ENCODE data around the gene PTPRG.

Gene PTPRG

DNA sequence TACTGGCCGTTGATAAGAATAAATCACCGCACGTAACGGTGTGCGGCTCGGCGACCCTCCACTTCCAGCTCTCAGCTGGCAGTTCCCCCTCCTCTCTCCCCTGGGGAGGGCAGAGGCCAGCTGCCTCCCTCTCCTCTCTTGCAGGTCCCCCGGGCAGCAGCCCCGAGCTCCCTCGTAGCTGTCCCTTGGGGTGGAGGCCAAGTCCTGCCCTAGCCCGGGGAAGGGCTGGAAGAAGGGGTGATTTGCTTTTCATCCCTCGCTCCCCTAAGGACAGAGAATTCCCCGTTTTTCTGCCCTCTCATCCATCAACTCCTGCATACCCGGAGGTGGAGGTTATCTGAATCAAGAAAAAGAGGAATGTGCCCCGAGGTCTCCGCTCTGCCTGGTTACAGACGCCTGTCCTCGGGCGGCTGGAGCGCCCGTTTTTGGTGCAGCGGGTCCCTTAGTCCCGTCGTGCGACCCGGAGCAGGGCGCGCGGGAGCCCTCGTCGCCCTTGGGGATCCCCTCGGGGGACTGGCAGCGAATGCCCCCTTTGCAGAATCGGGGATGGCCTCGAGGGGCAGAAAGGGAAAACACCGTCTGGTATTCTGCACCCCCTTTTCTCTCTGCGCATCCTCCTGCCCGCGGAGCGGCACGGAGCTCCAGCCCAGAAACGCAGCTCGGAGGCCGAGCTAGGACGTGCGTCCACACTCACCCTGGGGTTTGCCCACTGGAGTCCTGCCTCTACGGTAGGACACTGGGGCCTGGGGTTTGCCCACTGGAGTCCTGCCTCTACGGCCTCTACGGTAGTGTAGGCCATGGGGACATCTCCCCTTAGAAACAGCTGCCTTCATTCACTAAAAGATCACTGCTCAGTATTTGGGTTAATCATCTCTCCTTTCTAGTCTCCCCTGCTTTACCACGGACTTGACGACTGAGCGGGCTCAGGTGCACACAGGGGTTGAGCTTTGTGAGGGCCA lies 2.2 kb downstream of the PTPRG start:
- DNase-seq: no peak

DNA sequence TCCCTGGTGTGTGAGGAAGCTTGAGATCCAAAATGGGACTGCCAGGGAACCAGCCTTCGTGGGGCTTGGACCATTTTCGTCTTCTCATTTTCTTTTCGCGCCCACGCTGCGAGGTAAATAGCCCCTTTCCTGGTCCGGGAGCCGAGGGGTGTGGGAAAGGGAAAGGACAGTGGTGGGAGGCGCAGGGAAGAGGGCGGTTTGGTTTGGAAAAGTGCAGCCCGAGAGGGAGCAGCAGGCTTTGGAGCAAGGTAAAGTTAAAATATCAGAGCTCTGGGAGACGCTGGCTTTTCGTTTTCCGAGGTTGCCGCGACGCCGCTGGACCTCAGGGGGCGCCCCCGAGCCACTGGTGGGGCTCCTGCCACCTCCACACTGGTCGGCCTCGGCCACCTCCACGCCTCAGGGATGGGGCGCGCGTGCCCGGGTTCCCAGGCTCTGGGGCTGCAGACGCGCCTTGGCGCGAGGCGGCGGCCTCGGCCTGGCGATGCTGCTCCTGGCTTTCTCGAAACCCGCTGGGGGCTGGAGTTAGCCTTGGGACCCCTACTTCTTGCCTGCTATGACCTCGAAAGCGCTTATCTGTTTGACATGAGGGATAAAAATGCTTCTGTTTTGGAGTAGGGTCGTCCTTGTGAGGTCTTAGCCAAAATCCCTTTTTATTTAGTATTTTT lies 3.2 kb downstream of the PTPRG start:
- no peak for DNase-seq

DNA sequence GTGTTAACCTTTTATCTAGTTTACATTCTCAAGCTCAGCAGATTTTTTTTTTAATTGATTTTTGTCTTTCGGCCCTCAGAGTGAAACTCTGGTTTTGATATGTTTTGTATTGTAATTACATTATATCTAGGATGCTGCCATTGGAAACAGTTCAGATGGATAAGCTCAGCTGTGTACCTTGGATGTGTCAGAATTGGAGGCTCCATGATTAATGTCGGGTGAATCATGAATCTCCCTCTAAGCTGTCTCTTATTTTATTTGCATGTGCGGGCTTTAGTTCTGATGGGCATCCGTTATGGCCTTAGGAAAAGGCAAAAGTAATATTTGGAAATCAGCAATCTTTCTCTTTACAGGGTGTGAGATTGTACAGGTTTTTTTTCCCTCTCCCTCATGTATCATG lies 4.2 kb downstream of the PTPRG start:
- DNase-seq: no peak

- no peak for DNase-seq
Observed at GRCh38 chr3:61568127-61568526, 6.8 kb downstream of the PTPRG start.

DNA sequence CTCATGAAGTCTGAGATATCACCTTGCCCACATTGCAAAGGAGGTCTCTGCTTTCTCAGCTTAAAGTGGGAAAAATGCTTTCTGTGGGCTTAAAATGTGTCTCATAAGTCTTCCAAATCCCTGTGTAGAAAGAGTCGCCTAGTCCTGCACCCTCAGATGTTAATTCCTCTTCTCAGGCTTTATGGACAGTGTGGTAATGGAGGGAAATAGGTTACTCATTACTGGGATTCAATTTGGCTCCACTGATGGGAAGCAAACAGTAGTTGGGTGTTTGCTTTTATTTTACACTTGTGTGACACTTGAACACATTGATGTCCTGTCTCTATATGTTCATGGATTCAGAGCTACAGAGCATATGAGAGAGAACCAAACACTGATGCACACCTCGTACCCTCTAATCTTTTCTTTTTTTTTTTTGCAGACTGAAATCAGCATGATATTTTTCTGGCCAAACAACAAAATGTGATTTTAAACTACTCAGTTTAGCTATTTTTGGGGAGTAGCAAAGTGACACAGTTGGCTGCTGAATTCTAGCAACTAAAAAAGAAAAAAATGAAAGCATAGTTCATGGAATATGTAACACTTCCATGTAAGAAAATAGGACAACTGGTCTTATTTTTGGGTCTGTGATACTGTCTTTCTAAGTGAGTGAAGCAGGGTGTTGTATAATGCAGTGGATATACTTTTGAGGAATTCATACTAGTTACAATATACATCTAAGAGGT lies 8.6 kb downstream of the PTPRG start:
- DNase-seq: no peak

DNA sequence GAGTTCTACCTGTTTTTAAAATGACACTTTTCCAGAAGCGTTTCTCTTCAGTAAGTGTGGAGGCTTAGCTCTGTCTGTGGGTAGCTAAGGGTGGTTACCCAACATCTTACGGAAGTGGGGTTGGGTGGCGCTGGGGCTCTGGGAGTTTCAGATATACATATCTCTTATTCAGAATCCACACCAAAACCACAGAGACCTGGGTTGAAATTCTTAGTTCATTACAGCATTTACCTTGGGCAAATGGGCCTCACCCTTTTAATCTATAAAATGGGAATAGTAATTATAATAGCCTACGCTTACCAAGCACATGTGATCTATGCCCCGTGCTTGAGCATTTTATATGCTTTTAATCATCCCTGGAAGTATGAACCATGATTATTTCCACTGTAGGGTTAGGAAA lies 9.4 kb downstream of the PTPRG start:
- DNase-seq: no peak

- no peak for DNase-seq
Observed at GRCh38 chr3:61571516-61572336, 10.4 kb downstream of the PTPRG start.

- no peak for DNase-seq
Observed at GRCh38 chr3:61572879-61573278, 11.5 kb downstream of the PTPRG start.

DNA sequence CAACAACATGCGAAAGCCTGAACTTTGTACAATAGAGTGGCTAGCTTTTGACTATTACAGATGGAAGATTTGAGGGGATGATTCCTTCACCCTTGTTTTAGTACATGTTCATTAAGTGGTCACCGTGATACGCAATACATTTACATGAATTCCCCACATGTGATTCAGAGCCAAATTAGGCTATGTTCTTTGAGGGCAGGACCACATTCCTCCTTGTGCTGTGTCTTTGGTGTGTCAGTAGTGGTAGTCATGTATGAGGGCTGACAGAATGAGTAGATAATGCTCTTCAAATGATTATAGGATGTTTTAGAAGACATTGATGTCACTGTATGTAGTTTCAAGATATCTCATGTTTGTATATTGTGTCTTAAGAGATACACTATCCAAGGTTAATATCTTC lies 12.1 kb downstream of the PTPRG start:
- DNase-seq: no peak

GRCh38 chr3:61574854-61575253 lies 13.5 kb downstream of the PTPRG start:
- DNase-seq: no peak

- DNase-seq: no peak
Observed at GRCh38 chr3:61575893-61576292, 14.5 kb downstream of the PTPRG start.

- no peak for DNase-seq
Observed at GRCh38 chr3:61577760-61578159, 16.4 kb downstream of the PTPRG start.

DNA sequence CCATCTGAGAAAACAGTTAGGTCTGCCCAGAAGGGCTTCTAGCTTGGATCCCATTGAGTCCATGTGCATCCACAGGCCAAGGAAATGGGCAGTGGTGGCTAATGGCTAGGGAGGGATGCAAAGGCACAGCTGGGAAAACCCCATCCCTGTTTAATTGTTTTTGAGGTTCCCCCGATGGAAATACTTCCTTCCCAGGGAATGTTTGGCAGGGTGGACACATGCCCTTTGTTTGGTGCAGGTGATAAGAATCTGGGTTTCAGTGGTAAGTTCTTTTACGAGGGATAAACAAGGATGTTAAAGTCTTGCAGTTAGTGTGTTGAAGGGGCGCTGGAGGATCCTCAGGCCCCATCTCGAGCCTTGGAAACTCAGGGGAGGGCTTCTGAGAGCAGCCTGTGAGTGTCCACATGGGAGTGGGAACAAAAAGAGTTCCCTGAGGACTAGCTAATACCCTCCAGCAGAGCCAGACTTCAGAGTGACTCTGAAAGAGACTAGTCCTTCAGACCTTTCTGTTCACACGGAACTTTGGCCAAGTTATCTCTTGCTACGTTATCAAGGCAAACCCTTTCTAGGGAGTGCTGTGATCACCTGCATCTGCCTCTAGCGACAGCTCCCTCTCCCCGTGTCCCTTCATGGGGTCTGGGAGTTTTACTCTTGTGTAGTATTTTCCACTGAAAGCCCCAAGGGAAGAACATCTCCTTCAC lies 17.4 kb downstream of the PTPRG start:
- DNase-seq: no peak

DNA sequence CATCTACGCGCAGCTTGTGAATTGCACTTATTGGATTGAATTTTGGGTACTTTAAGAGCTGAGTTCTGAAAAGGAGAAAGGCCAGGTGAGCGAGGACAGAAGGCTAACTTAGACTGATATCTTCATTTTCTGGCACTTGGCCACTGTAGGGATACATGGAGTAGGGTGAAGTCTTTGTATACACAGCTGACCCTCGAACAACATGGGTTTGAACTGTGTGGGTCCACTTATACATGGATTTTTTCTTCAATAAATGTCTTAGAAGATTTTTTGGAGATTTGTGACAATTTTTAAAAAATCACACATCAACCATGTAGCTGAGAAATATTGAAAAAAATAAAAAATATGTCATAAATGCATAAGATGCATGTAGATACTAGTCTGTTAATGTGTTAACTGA lies 18.3 kb downstream of the PTPRG start:
- no peak for DNase-seq

DNA sequence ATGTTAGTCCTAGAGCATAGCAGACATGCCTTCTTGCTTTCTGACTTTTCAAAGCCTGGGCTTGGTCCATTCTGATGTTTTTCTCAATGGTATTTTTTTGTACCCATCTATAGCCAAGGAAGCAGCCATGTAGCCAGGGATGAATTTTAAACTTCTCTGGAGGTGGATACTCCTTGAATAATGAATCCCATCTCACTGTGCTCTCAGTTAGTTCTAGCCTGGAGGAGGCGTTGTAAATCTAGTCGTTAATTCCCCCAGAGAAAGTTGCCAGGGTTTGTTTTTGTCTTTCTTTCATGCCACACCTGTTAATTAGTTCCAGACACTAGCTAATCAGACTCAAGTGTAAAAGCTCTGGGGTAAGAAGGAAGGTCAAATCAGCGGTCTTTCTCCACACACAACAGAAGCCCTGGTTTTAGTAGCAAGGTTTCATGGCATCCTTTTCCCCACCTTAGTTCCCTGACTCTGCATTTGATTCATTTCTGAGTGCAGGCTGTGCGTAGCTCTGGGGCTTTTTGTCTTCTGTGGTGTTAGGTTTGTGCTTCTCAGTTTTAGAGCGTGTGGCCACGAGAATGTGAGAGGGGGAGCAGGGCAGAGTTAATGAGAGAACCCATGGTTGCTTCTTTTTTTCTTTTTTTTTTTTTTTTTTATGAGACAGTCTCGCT lies 19.7 kb downstream of the PTPRG start:
- DNase-seq: no peak

DNA sequence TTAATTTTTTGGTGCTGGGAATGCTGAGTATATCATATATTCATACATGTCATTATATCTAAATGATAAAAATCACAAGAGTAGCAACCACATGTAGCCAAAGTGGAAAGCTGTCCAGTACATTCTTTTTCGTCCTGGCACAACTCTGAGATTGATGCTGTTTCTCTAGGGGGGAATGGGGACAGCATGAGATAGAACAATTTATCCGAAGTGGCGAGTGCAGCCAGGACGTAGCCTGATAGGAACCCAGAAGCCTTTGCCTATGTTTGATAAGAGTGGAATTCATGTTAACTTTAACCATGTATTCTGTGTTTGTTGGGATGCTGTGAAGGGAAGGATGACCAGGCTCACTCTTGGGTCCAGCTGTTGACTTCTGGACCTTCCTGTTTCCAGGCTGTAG lies 20.9 kb downstream of the PTPRG start:
- no peak for DNase-seq

DNA sequence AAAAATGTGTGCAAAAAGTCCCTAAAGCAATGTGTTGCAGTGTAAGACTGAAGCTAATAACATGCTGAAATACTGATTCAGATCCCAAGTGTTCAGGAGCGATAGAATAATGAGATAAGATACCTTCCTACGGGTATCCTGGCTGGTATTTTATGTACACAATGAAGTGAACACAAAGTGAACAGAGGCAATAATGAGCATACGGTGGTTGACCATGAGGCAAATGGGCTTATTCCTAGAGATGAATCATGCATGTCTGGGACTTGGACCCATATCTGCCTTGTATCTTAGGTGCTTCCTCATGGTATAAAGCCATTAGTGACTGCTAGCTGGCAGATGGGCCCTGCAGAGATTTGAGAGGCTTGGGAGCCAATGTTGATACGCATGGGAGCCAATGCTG lies 21.5 kb downstream of the PTPRG start:
- no peak for DNase-seq

DNA sequence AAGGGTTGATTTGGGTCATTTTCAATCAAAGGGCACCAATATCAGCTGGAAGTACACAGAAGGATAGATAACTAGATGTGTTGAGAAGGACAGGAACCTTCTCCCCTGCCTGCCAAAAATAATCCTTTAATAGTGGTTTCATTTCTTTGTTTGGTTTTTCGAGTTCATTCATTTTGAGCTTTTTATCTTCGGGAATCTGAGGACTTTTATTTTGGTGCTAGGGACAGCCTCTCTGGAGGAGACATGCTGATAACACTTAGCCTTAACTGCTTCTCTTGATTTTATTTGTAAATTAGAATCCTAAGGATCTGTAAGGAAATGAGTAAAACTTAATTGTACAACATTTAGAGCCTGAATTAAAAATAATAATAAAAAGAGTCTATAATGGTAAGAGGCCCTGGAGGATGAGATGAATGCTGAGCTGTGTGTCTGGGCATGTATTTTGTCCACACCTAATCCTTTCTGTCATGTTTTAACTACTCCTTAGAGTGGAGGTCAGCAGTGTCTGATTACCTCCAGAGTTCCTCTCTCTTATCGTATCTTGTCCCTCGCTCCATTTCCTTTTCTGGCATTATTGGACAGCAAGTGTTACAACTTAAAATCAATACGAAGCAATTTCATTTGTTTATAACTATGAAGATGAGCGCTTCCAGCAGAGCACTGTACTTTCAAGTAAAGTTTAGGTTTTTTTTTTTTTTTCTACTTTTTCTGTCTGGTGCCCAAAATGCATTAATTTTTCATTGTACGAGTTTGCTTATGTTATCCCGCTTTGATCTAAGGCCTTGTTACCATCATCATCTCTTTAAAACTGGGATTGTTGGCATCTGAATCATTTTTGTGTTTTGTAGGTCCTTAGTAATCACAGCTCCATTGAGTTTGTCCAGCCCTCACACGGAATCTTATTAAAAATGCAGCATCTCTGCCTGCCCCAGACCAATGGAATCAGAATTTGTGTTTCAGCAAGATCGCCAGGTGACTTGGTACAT lies 22.8 kb downstream of the PTPRG start:
- no peak for DNase-seq

DNA sequence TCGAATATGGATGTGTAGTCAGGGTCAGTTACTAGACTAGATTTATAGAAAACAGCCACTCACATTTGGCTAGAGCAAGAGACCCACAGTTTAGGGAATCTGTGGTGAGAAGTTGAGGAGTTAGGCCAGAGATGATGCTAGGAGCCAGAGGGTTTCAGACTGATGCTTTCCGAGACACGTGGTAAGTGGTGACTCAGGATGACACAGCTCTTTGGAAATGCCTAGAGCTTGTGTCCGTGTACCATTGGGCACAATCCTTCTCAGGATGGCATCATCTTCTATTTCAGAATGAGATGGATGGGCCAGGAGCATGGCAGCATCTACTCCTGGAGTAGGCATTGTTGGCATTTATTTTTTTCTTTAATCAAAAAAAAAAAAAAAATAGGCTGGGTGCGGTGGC lies 28.5 kb downstream of the PTPRG start:
- DNase-seq: no peak

- DNase-seq: no peak
Observed at GRCh38 chr3:61591300-61591699, 29.9 kb downstream of the PTPRG start.

Measured in effector CD8-positive, alpha-beta T cell (primary cell).